OCI-LY1 (cell line): ENCODE data around the gene TTC1.
"Not testable (repeated sequence)": the region's sequence is repeated elsewhere in the genome, so short reads cannot be mapped to it uniquely, and the experiment has no call there.

Experiments
- H2AFZ ChIP-seq: fragments of 200-600 bp; sonication (generic), shearing (Covaris generic); 2 replicates; pipeline ENCODE4 v1.6.0; 2014; ENCODE audit warnings: antibody characterized with exemption, mild to moderate bottlenecking, low read length
- H3F3A ChIP-seq: fragments of 200-600 bp; sonication (generic), shearing (Covaris generic); 2 replicates; pipeline ENCODE4 v1.6.0; 2014; ENCODE audit warnings: mild to moderate bottlenecking, antibody characterized with exemption, low read length, moderate library complexity; ENCODE audit not compliant: insufficient read depth
- H3K27ac ChIP-seq: fragments of 200-600 bp; sonication (generic); 2 replicates; pipeline ENCODE4 v1.5.1; 2014; ENCODE audit warnings: low read length, mixed run types, mild to moderate bottlenecking, low read depth; ENCODE audit not compliant: poor library complexity, severe bottlenecking
- H3K27me3 ChIP-seq: fragments of 200-600 bp; sonication (generic); 2 replicates; pipeline ENCODE4 v1.6.0; 2014; ENCODE audit warnings: antibody characterized with exemption, mild to moderate bottlenecking, low read length, moderate library complexity; ENCODE audit not compliant: insufficient read depth
- H3K36me3 ChIP-seq: fragments of 200-600 bp; sonication (generic); 2 replicates; pipeline ENCODE4 v1.6.1; 2014; ENCODE audit warnings: mild to moderate bottlenecking, antibody characterized with exemption, low read length, moderate library complexity, mixed read lengths; ENCODE audit not compliant: insufficient read depth
- H3K4me1 ChIP-seq: fragments of 200-600 bp; sonication (generic); 2 replicates; pipeline ENCODE4 v1.5.1; 2014; ENCODE audit warnings: mild to moderate bottlenecking, low read length, moderate library complexity; ENCODE audit not compliant: insufficient read depth, severe bottlenecking
- H3K4me2 ChIP-seq: fragments of 200-600 bp; sonication (generic), shearing (Covaris generic); 2 replicates; pipeline ENCODE4 v1.6.1; 2014; ENCODE audit warnings: low read length
- H3K4me3 ChIP-seq: fragments of 200-600 bp; sonication (generic); 2 replicates; pipeline ENCODE4 v1.5.1; 2014; ENCODE audit warnings: low read length, low read depth, mild to moderate bottlenecking, mixed read lengths; ENCODE audit not compliant: poor library complexity, severe bottlenecking
- H3K79me2 ChIP-seq: fragments of 200-600 bp; shearing (Covaris generic); 2 replicates; pipeline ENCODE4 v1.6.1; 2016; ENCODE audit warnings: mixed run types, low read length, mixed read lengths; ENCODE audit not compliant: insufficient read depth
- H3K9ac ChIP-seq: fragments of 200-600 bp; sonication (generic), shearing (Covaris generic); 2 replicates; pipeline ENCODE4 v1.6.1; 2014; ENCODE audit warnings: mild to moderate bottlenecking, low read length, mixed read lengths
- H3K9me2 ChIP-seq: fragments of 200-600 bp; sonication (generic), shearing (Covaris generic); 2 replicates; pipeline ENCODE4 v1.6.1; 2014; ENCODE audit warnings: low read depth, mild to moderate bottlenecking, low read length, mixed read lengths
- H3K9me3 ChIP-seq: fragments of 200-600 bp; shearing (Covaris generic); 2 replicates; pipeline ENCODE4 v1.6.1; 2014; ENCODE audit warnings: low read length, mixed read lengths
- H4K20me1 ChIP-seq: fragments of 200-600 bp; sonication (generic), shearing (Covaris generic); 2 replicates; pipeline ENCODE4 v1.6.0; 2016; ENCODE audit warnings: mild to moderate bottlenecking, low read length; ENCODE audit not compliant: insufficient read depth
- EZH2 ChIP-seq: fragments of 200-600 bp; sonication (generic), shearing (Covaris generic); IDR thresholded peaks from 2 replicates; pipeline ENCODE4 v1.8.0; 2017; ENCODE audit warnings: borderline replicate concordance, mixed run types, mild to moderate bottlenecking, antibody characterized with exemption, low read length, moderate library complexity, mixed read lengths
- TF ChIP-seq, protein P1 (sequence below): fragments of 200-600 bp; sonication (generic), shearing (Covaris generic); IDR thresholded peaks from 2 replicates; pipeline ENCODE4 v1.5.1; 2017; ENCODE audit warnings: mild to moderate bottlenecking, antibody characterized with exemption, low read length, moderate library complexity, mixed read lengths

The TTC1 gene

GRCh38 chr5:160009591-160009989 lies 651 bp downstream of the TTC1 start:
- Histone ChIP-seq H3K4me3 (peak overlapping the region; percentile 71), H3K4me2 (peak overlapping the region; percentile 85), H4K20me1 (no peaks in the 10 kb centered on the region), H3K9me2 (no peaks in the 10 kb centered on the region), H3K36me3 (peaks cover 27% of the 10 kb centered on the region), H3K4me1 (peaks cover 19% of the 10 kb centered on the region), H3K9ac (peak overlapping the region; percentile 72), H3F3A (no peaks in the 10 kb centered on the region), H3K27me3 (no peaks in the 10 kb centered on the region), H3K79me2 (peaks cover 20% of the 10 kb centered on the region), H3K9me3 (no peaks in the 10 kb centered on the region), H3K27ac (no peak overlapping the region), H2AFZ (no peak overlapping the region)
- TF ChIP-seq, protein P1, sequence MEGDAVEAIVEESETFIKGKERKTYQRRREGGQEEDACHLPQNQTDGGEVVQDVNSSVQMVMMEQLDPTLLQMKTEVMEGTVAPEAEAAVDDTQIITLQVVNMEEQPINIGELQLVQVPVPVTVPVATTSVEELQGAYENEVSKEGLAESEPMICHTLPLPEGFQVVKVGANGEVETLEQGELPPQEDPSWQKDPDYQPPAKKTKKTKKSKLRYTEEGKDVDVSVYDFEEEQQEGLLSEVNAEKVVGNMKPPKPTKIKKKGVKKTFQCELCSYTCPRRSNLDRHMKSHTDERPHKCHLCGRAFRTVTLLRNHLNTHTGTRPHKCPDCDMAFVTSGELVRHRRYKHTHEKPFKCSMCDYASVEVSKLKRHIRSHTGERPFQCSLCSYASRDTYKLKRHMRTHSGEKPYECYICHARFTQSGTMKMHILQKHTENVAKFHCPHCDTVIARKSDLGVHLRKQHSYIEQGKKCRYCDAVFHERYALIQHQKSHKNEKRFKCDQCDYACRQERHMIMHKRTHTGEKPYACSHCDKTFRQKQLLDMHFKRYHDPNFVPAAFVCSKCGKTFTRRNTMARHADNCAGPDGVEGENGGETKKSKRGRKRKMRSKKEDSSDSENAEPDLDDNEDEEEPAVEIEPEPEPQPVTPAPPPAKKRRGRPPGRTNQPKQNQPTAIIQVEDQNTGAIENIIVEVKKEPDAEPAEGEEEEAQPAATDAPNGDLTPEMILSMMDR = no peak
- no peak for TF ChIP-seq EZH2

DNA sequence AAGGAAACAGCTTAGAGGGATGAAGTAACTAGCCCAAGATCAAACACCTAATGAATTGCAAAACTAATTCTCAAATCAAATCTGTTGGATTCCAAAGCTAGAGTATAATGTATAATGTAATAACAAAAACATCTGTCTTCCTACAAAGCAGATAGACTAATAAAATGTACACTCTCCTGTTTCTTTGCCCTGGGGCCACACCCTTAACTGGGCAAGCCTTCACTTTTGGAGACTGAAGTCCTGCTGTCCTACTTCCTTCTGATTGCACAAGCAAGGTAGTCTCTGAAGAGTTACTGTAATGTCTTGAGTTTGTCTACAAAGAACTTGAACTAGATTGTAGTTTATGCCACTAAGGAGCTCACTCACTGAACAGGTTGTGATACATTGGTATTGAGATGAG lies 2.5 kb downstream of the TTC1 start:
- peaks cover 19% of the 10 kb centered on the region for H3K4me1 ChIP-seq
- no peak overlapping the region for H3K27ac ChIP-seq
- peaks cover 20% of the 10 kb centered on the region for H3K79me2 ChIP-seq
- TF ChIP-seq EZH2 = no peak
- TF ChIP-seq, protein P1 = no peak
- no peaks in the 10 kb centered on the region for H3K9me3 ChIP-seq
- H3K9ac ChIP-seq = no peak overlapping the region
- peaks cover 36% of the 10 kb centered on the region for H3K36me3 ChIP-seq
- H3K9me2 ChIP-seq = no peaks in the 10 kb centered on the region
- no peak overlapping the region for H2AFZ ChIP-seq
- H4K20me1 ChIP-seq = no peaks in the 10 kb centered on the region
- H3K27me3 ChIP-seq = no peaks in the 10 kb centered on the region
- no peak overlapping the region for H3K4me3 ChIP-seq
- 0 out of 2 replicates have a peak overlapping the region, but pooled peaks have one; percentile 85 for H3K4me2 ChIP-seq
- no peaks in the 10 kb centered on the region for H3F3A ChIP-seq

DNA sequence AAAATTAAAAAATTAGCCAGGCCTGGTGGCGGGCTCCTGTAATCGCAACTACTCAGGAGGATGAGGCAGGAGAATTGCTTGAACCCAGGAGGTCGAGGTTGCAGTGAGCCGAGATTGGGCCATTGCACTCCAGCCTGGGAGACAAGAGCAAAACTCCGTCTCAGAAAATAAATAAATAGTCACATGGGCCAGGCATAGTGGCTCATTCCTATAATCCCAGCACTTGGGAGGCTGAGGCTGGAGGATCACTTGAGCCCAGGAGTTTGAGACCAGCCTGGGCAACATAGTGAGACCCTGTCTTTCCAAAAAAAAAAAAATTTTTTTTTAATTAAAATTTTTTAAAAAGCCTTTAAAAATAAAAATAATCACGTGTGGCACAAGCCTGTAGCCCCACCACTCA lies 5.3 kb downstream of the TTC1 start:
- not testable (repeated sequence) for H3K4me2 ChIP-seq, H4K20me1 ChIP-seq, H3F3A ChIP-seq, H3K27me3 ChIP-seq, H3K4me3 ChIP-seq, H3K9me2 ChIP-seq, H3K9ac ChIP-seq, H3K9me3 ChIP-seq, H2AFZ ChIP-seq, H3K27ac ChIP-seq
- Histone ChIP-seq H3K36me3 (peaks cover 49% of the 10 kb centered on the region), H3K79me2 (peaks cover 18% of the 10 kb centered on the region), H3K4me1 (peaks cover 19% of the 10 kb centered on the region)

DNA sequence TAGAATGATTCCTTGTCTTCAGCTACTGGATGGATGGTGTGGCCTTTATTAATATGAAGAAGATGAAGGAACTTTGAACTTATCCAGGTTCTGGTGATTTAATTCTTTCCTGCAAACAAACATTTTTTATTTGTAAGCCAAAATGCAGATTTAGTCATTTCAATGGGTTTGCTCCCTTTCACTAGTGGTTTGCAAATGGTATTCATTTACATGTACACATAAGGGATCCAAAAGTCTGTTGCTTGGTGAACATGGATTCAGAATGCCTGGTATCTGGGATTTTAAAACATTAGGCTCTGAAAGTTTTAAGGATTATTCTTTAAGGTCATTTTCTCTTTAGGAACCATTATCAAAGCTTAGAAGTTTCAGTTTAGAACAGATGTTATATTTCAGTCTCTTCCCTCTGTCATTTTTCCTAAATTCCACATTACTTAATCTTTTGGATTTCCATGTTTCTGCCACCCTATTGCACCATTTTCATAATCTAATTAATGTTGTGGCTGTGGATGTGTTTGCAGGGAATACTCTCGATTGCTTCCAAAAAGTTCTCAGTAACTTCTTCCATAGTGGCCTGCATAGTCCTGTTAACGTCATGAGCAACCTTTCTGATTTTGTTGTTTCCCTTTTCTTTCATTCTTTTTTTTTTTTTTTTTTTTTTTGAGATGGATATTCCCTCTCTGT lies 10.1 kb downstream of the TTC1 start:
- no peaks in the 10 kb centered on the region for H3K9me3 ChIP-seq
- H3K27ac ChIP-seq = no peak overlapping the region
- H2AFZ ChIP-seq = no peak overlapping the region
- TF ChIP-seq, protein P1 = no peak
- no peak for TF ChIP-seq EZH2
- H3K4me3 ChIP-seq = no peak overlapping the region
- no peaks in the 10 kb centered on the region for H3F3A ChIP-seq
- no peak overlapping the region for H3K9ac ChIP-seq
- H3K4me2 ChIP-seq = no peak overlapping the region
- H3K36me3 ChIP-seq = peaks cover 23% of the 10 kb centered on the region; the same call in 1 of the 2 replicates
- no peaks in the 10 kb centered on the region for H3K27me3 ChIP-seq
- peaks cover 17% of the 10 kb centered on the region for H3K4me1 ChIP-seq
- no peaks in the 10 kb centered on the region for H3K9me2 ChIP-seq
- H3K79me2 ChIP-seq = no peaks in the 10 kb centered on the region
- H4K20me1 ChIP-seq = no peaks in the 10 kb centered on the region
